ENCODE data around the gene PARP3.
A peak's percentile ranks its signal among the peaks of the same experiment; 100 is the strongest.

Gene PARP3

GRCh38 chr3:51954105-51954504 lies 11.9 kb downstream of the PARP3 start:
- Histone ChIP-seq H3K4me1 (ENCODE audit: insufficient read depth, low read length) (no peaks in the 10 kb centered on the region), H3K36me3 (ENCODE audit: insufficient read depth, low read length) (no peaks in the 10 kb centered on the region), H3K27me3 (ENCODE audit: insufficient read depth, low read length) (peaks cover 70% of the 10 kb centered on the region), H3K9ac (ENCODE audit: low read depth, low read length) (no peak overlapping the region), H3K9me3 (ENCODE audit: insufficient read depth, low read depth, low read length) (no peaks in the 10 kb centered on the region), H3K4me3 (ENCODE audit: low read length) (no peak overlapping the region), H3K27ac (ENCODE audit: low read depth, low read length) (no peak overlapping the region)
- 87% methylated on average over 6 of the region's 6 CpGs for WGBS

DNA sequence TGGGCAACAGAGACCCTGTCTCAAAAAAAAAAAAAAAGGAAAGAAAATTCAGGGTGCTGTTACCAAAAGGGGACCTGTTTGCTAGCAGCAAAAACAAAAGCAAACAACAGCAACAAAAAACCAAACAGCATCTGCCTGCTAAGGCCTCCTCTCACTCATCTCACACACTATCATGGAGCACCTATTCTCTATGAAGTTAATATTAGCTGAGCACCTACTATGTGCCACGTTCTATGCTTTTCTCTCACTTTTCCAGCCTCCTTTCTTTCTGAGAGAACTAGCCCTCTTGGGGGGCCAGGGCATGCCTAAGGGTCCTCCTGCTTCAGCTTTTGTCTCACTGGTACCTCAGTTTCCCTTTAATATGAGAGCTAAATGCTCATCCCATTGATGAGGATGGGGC lies 12.6 kb downstream of the PARP3 start:
- Histone ChIP-seq H3K9me3 (ENCODE audit: insufficient read depth, low read depth, low read length) (no peaks in the 10 kb centered on the region), H3K4me3 (ENCODE audit: low read length) (no peak overlapping the region), H3K4me1 (ENCODE audit: insufficient read depth, low read length) (no peaks in the 10 kb centered on the region), H3K27ac (ENCODE audit: low read depth, low read length) (no peak overlapping the region), H3K27me3 (ENCODE audit: insufficient read depth, low read length) (peaks cover 69% of the 10 kb centered on the region), H3K9ac (ENCODE audit: low read depth, low read length) (no peak overlapping the region), H3K36me3 (ENCODE audit: insufficient read depth, low read length) (no peaks in the 10 kb centered on the region)
- 91% methylated on average over 1 of the region's 1 CpG for WGBS

GRCh38 chr3:51955175-51955892 lies 13.2 kb downstream of the PARP3 start, which contains the start of gene GPR62:
TSS of gene GPR62 (plus strand) at chr3:51955381. CDS start at chr3:51955653, 272 bp downstream.
- Histone ChIP-seq H3K4me3 (ENCODE audit: low read length) (peak within 1 kb of the TSS; percentile 55), H3K9ac (ENCODE audit: low read depth, low read length) (peak within 1 kb of the TSS; percentile 51; the same call in 1 of the 2 replicates), H3K4me1 (ENCODE audit: insufficient read depth, low read length) (no peaks in the 10 kb centered on the region), H3K36me3 (ENCODE audit: insufficient read depth, low read length) (no peaks in the 10 kb centered on the region), H3K27ac (ENCODE audit: low read depth, low read length) (no peak within 1 kb of the TSS), H3K9me3 (ENCODE audit: insufficient read depth, low read depth, low read length) (no peaks in the 10 kb centered on the region), H3K27me3 (ENCODE audit: insufficient read depth, low read length) (peaks cover 63% of the 10 kb centered on the region)
- 19% methylated on average over 33 of the region's 33 CpGs for WGBS

DNA sequence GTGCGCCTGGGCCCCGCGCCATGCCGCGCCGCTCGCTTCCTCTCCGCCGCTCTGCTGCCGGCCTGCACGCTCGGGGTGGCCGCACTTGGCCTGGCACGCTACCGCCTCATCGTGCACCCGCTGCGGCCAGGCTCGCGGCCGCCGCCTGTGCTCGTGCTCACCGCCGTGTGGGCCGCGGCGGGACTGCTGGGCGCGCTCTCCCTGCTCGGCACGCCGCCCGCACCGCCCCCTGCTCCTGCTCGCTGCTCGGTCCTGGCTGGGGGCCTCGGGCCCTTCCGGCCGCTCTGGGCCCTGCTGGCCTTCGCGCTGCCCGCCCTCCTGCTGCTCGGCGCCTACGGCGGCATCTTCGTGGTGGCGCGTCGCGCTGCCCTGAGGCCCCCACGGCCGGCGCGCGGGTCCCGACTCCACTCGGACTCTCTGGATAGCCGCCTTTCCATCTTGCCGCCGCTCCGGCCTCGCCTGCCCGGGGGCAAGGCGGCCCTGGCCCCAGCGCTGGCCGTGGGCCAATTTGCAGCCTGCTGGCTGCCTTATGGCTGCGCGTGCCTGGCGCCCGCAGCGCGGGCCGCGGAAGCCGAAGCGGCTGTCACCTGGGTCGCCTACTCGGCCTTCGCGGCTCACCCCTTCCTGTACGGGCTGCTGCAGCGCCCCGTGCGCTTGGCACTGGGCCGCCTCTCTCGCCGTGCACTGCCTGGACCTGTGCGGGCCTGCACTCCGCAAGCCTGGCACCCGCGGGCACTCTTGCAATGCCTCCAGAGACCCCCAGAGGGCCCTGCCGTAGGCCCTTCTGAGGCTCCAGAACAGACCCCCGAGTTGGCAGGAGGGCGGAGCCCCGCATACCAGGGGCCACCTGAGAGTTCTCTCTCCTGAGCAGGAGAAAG lies 14.0 kb downstream of the PARP3 start:
- no peak overlapping the region for H3K27ac ChIP-seq (ENCODE audit: low read depth, low read length)
- H3K36me3 ChIP-seq (ENCODE audit: insufficient read depth, low read length): no peaks in the 10 kb centered on the region
- no peaks in the 10 kb centered on the region for H3K9me3 ChIP-seq (ENCODE audit: insufficient read depth, low read depth, low read length)
- peaks cover 55% of the 10 kb centered on the region for H3K27me3 ChIP-seq (ENCODE audit: insufficient read depth, low read length)
- peak overlapping the region; percentile 51; the same call in 1 of the 2 replicates for H3K9ac ChIP-seq (ENCODE audit: low read depth, low read length)
- no peaks in the 10 kb centered on the region for H3K4me1 ChIP-seq (ENCODE audit: insufficient read depth, low read length)
- H3K4me3 ChIP-seq (ENCODE audit: low read length): peak overlapping the region; percentile 55
- WGBS: 3% methylated on average over 97 of the region's 97 CpGs

DNA sequence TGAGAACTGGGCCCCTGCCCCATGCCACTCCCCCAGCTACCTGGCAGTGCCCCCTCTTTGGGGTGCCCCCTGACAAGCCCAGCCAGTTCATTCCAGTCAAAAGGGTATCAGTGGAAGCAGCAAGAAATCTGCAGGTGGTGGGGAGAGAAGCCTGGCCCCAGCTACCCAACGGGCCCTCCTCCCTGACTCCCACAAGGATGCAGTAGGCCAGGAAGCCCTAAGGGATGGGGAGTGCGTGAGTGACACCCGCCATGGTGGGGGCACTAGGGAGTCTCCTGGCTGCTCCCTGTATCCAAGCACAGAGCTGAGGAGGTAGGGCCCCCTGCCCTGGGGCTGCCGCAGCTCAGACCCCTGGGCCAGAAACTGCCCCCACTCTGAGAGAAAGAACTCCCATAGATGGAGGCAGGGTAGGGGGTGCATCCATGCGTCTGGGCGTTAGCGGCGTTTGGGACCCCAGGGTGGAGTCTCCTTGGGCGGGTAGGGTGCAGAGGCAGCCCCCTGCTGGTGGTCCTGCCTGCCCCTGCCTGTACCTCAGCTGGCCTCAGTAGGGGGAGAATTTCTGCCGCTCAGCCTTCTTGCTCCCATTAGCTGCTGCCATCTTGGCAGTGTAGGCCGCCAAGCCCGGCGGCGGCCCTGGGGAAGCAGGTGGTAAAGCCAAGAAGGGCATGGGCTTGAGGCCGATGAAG lies 15.5 kb downstream of the PARP3 start:
- Histone ChIP-seq H3K27me3 (ENCODE audit: insufficient read depth, low read length) (peaks cover 44% of the 10 kb centered on the region), H3K36me3 (ENCODE audit: insufficient read depth, low read length) (no peaks in the 10 kb centered on the region), H3K4me3 (ENCODE audit: low read length) (no peak overlapping the region), H3K4me1 (ENCODE audit: insufficient read depth, low read length) (no peaks in the 10 kb centered on the region), H3K27ac (ENCODE audit: low read depth, low read length) (no peak overlapping the region), H3K9me3 (ENCODE audit: insufficient read depth, low read depth, low read length) (no peaks in the 10 kb centered on the region), H3K9ac (ENCODE audit: low read depth, low read length) (no peak overlapping the region)
- WGBS: 88% methylated on average over 15 of the region's 15 CpGs

GRCh38 chr3:51958603-51959521 lies 16.7 kb downstream of the PARP3 start:
- no peaks in the 10 kb centered on the region for H3K9me3 ChIP-seq (ENCODE audit: insufficient read depth, low read depth, low read length)
- 94% methylated on average over 18 of the region's 20 CpGs for whole genome bisulfite sequencing
- H3K36me3 ChIP-seq (ENCODE audit: insufficient read depth, low read length): no peaks in the 10 kb centered on the region

GRCh38 chr3:51959651-51960050 lies 17.5 kb downstream of the PARP3 start:
- Histone ChIP-seq H3K27ac (ENCODE audit: low read depth, low read length) (no peak overlapping the region), H3K27me3 (ENCODE audit: insufficient read depth, low read length) (peaks cover 30% of the 10 kb centered on the region), H3K9me3 (ENCODE audit: insufficient read depth, low read depth, low read length) (no peaks in the 10 kb centered on the region), H3K4me1 (ENCODE audit: insufficient read depth, low read length) (peaks cover 5% of the 10 kb centered on the region; the same call in 1 of the 2 replicates), H3K36me3 (ENCODE audit: insufficient read depth, low read length) (no peaks in the 10 kb centered on the region), H3K9ac (ENCODE audit: low read depth, low read length) (no peak overlapping the region), H3K4me3 (ENCODE audit: low read length) (no peak overlapping the region)
- 96% methylated on average over 7 of the region's 7 CpGs for WGBS

More at GRCh38 chr3:51958603-51959521, 16.7 kb downstream of the PARP3 start:
- H3K27me3 ChIP-seq (ENCODE audit: insufficient read depth, low read length): peaks cover 35% of the 10 kb centered on the region
- H3K9ac ChIP-seq (ENCODE audit: low read depth, low read length): no peak overlapping the region
- no peak overlapping the region for H3K27ac ChIP-seq (ENCODE audit: low read depth, low read length)
- H3K4me3 ChIP-seq (ENCODE audit: low read length): no peak overlapping the region
- H3K4me1 ChIP-seq (ENCODE audit: insufficient read depth, low read length): no peaks in the 10 kb centered on the region

GRCh38 chr3:51960386-51960785 lies 18.2 kb downstream of the PARP3 start:
- H3K9ac ChIP-seq (ENCODE audit: low read depth, low read length): no peak overlapping the region
- H3K27ac ChIP-seq (ENCODE audit: low read depth, low read length): no peak overlapping the region
- WGBS: 94% methylated on average over 10 of the region's 10 CpGs
- no peaks in the 10 kb centered on the region for H3K9me3 ChIP-seq (ENCODE audit: insufficient read depth, low read depth, low read length)
- H3K36me3 ChIP-seq (ENCODE audit: insufficient read depth, low read length): no peaks in the 10 kb centered on the region
- H3K27me3 ChIP-seq (ENCODE audit: insufficient read depth, low read length): peaks cover 27% of the 10 kb centered on the region
- H3K4me3 ChIP-seq (ENCODE audit: low read length): no peak overlapping the region
- H3K4me1 ChIP-seq (ENCODE audit: insufficient read depth, low read length): peaks cover 6% of the 10 kb centered on the region; the same call in 1 of the 2 replicates

DNA sequence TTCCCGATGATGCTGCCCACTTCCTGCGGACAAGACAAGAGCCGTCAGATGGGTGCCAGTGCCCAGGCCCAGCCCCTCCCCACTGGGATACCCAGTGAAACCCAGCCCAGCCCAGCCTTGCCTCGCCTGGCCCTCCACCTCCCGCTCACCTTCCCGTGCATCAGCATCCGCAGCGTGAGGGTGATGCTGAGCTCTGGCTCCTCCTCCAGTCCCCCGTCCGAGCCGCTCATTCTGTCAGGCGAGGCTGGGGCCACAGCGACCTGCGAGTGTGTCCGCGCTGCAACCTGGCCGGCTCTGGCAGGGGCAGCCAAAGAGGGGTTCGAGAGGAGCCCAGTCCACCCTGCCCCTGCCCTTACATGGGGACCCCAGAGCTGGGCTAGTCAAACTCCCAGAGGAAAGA lies 18.8 kb downstream of the PARP3 start:
- Histone ChIP-seq H3K9ac (ENCODE audit: low read depth, low read length) (no peak overlapping the region), H3K27ac (ENCODE audit: low read depth, low read length) (no peak overlapping the region), H3K36me3 (ENCODE audit: insufficient read depth, low read length) (no peaks in the 10 kb centered on the region), H3K27me3 (ENCODE audit: insufficient read depth, low read length) (peaks cover 21% of the 10 kb centered on the region), H3K4me3 (ENCODE audit: low read length) (no peak overlapping the region), H3K4me1 (ENCODE audit: insufficient read depth, low read length) (peaks cover 9% of the 10 kb centered on the region; the same call in 1 of the 2 replicates), H3K9me3 (ENCODE audit: insufficient read depth, low read depth, low read length) (no peaks in the 10 kb centered on the region)
- 93% methylated on average over 18 of the region's 18 CpGs for WGBS
